Measurements from ENCODE around the gene ATG12. TPM values are rescaled to one million over a fixed set of nuclear protein-coding genes. Genes with fewer than 3 reads are reported as not detected.
A peak's percentile ranks its signal among the peaks of the same experiment; 100 is the strongest.

ATG12 gene
- total and polyA plus RNA-seq, 2 of the 13 experiments (the other 11 are each of a cell fraction or from before 2014, with no cell fraction given), result 46.4 to 58.1 TPM

DNA sequence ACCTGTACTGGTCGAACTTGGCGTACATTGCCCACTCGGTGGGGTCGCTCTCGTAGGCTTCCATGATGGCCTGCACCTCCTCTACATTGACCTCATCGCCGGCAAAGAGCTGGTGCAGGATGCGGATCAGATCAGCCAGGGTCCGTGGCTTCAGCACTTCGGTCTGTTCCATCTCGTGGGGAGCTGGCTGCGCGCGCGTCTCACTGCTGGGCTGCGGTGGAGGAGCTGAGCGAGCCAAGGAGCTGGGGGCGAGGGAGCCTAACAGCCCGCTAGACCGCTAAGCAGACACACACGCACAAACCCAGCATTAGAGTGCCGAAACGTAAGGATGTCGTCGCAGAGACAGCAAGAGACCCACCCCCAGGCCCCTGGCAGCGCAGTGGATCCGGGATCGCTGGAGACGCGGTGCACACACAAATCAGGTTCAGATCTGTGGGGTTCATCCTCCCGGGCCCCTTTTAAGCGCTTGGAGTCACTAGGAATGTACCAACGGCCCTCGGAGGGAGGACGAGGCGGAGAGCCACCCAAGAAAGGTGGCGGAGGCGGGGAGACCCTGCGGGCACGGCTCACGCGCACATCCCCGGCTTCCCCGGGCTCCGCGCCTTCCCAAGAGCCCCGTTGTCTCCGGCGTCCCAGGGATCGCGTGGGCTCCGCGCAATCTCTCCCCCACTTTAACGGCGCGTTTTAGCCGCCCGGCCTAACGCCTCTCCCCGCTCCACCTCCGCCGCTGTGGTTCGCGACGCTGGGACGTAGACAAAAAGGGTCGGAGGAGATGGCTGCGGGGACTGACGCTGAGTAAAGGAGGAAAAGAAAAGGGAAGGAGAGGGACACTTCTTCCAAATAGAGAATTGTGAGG is 24.9 kb downstream of the ATG12 start, which contains the start of gene CDO1 (continued):
- TF ChIP-seq ZNF230 (CRISPR knock-in tag; IDR thresholded peaks at IDR 0.05) (no peak), GTF2F1 (IDR thresholded peaks at IDR 0.05; ENCODE audit: low read length) (no peak), ZNF550 (CRISPR knock-in tag; IDR thresholded peaks at IDR 0.05; ENCODE audit: borderline replicate concordance) (no peak), ONECUT2 (CRISPR knock-in tag; IDR thresholded peaks at IDR 0.05) (no peak), ARID2 (CRISPR knock-in tag; IDR thresholded peaks at IDR 0.05; ENCODE audit: borderline replicate concordance) (no peak), BHLHE40 (IDR thresholded peaks at IDR 0.05; ENCODE audit: low read length) (peak; percentile 84), CAMTA2 (CRISPR knock-in tag; IDR thresholded peaks at IDR 0.05; ENCODE audit: borderline replicate concordance) (0 out of 2 replicates have a peak, but pooled peaks have one; percentile 20), MLLT10 (CRISPR knock-in tag; IDR thresholded peaks at IDR 0.05) (no peak), ZNF282 (IDR thresholded peaks at IDR 0.05; ENCODE audit: partially characterized antibody) (no peak), ZNF790 (CRISPR knock-in tag; IDR thresholded peaks at IDR 0.05; ENCODE audit: borderline replicate concordance) (no peak), ZNF781 (CRISPR knock-in tag; IDR thresholded peaks at IDR 0.05; ENCODE audit: borderline replicate concordance, not compliant biosample characterization) (no peak), STAG1 (CRISPR knock-in tag; IDR thresholded peaks at IDR 0.05) (no peak), YEATS4 (CRISPR knock-in tag; IDR thresholded peaks at IDR 0.05; ENCODE audit: borderline replicate concordance) (peak; percentile 34; the same call in 1 of the 2 replicates), TCF7 (IDR thresholded peaks at IDR 0.05; ENCODE audit: low read depth) (no peak), TEAD3 (CRISPR knock-in tag; optimal IDR thresholded peaks at IDR 0.05; ENCODE audit: borderline replicate concordance) (no peak), KDM2A (CRISPR knock-in tag; IDR thresholded peaks at IDR 0.05; ENCODE audit: borderline replicate concordance, low read depth) (no peak; the same call in 1 of the 2 replicates), MAFG (CRISPR knock-in tag; IDR thresholded peaks at IDR 0.05) (no peak), AGO2 (optimal IDR thresholded peaks at IDR 0.05; ENCODE audit: low read depth, low read length) (peak; percentile 8), MEIS2 (CRISPR knock-in tag; IDR thresholded peaks at IDR 0.05) (no peak), MED8 (CRISPR knock-in tag; IDR thresholded peaks at IDR 0.05; ENCODE audit: insufficient replicate concordance) (no peak), ZNF10 (CRISPR knock-in tag; IDR thresholded peaks at IDR 0.05; ENCODE audit: borderline replicate concordance, low read depth) (no peak)
- TF ChIP-seq, protein P1, sequence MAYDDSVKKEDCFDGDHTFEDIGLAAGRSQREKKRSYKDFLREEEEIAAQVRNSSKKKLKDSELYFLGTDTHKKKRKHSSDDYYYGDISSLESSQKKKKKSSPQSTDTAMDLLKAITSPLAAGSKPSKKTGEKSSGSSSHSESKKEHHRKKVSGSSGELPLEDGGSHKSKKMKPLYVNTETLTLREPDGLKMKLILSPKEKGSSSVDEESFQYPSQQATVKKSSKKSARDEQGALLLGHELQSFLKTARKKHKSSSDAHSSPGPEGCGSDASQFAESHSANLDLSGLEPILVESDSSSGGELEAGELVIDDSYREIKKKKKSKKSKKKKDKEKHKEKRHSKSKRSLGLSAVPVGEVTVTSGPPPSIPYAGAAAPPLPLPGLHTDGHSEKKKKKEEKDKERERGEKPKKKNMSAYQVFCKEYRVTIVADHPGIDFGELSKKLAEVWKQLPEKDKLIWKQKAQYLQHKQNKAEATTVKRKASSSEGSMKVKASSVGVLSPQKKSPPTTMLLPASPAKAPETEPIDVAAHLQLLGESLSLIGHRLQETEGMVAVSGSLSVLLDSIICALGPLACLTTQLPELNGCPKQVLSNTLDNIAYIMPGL (CRISPR knock-in tag; IDR thresholded peaks at IDR 0.05; ENCODE audit: borderline replicate concordance in 1 of 2, low read depth in 1 of 2), result peak in 1 of 2 experiments; percentile 65; a peak in 2 of 4 replicates
- TF ChIP-seq, protein P2, sequence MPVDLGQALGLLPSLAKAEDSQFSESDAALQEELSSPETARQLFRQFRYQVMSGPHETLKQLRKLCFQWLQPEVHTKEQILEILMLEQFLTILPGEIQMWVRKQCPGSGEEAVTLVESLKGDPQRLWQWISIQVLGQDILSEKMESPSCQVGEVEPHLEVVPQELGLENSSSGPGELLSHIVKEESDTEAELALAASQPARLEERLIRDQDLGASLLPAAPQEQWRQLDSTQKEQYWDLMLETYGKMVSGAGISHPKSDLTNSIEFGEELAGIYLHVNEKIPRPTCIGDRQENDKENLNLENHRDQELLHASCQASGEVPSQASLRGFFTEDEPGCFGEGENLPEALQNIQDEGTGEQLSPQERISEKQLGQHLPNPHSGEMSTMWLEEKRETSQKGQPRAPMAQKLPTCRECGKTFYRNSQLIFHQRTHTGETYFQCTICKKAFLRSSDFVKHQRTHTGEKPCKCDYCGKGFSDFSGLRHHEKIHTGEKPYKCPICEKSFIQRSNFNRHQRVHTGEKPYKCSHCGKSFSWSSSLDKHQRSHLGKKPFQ (CRISPR knock-in tag; IDR thresholded peaks at IDR 0.05; ENCODE audit: insufficient replicate concordance), result peak; percentile 34
- TF ChIP-seq, protein P3, sequence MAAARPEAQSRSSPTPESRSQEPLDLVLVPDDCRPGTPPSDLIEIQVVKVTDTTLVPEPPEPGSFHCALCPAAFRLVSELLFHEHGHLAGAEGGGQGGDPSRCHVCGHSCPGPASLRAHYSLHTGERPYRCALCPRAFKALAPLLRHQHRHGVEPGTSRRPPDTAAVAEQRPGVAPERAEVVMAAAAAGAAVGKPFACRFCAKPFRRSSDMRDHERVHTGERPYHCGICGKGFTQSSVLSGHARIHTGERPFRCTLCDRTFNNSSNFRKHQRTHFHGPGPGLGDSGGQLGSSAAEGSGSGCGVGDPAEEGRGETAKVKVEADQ (CRISPR knock-in tag; IDR thresholded peaks at IDR 0.05; ENCODE audit: borderline replicate concordance), result no peak

Data from HepG2 (cell line).